ENCODE results near the gene ALG9.
A peak's percentile ranks its signal among the peaks of the same experiment; 100 is the strongest.

- TF ChIP-seq CTCF (IDR thresholded peaks at IDR 0.05) (peak in 1 of 4 experiments; percentile 5), POLR2A (IDR thresholded peaks at IDR 0.05) (peak; percentile 62 to 66)
These were observed 105.2 kb downstream of the ALG9 start, which contains the start of gene PPP2R1B for GRCh38 chr11:111765984-111766833.
